Upper lobe of left lung (tissue), 6 donors: ENCODE results near the gene BORA. TPM values are rescaled to one million over a fixed set of nuclear protein-coding genes. Genes with fewer than 3 reads are reported as not detected.

Experiments
- ATAC-seq, 2 donors: fragments of 200-7000 bp; cut with Tn5 transposase; one replicate each; pipeline ENCODE4 v1.9.1; 2022; ENCODE audit warnings: mild to moderate bottlenecking in 2 of 2, moderate library complexity in 2 of 2; ENCODE audit not compliant: low FRiP score in 2 of 2
- DNase-seq, 2 donors: peaks; one replicate each; pipeline ENCODE4 v3.0.0-alpha.2; 2019 to 2020
- H3K27ac ChIP-seq, 4 donors: fragments of 200-600 bp; sonication (generic); one replicate each; pipeline ENCODE4 v1.5.1; 2016 to 2019
- H3K27me3 ChIP-seq, 4 donors: fragments of 200-600 bp; sonication (generic); one replicate each; pipeline ENCODE4 v1.5.1; 2017 to 2019
- H3K36me3 ChIP-seq, 4 donors: fragments of 200-600 bp; sonication (generic); one replicate each; pipeline ENCODE4 v1.5.1; 2016 to 2019
- H3K4me1 ChIP-seq, 4 donors: fragments of 200-600 bp; sonication (generic); one replicate each; pipeline ENCODE4 v1.5.1; 2018 to 2019
- H3K4me3 ChIP-seq, 4 donors: fragments of 200-600 bp; sonication (generic); one replicate each; pipeline ENCODE4 v1.5.1; 2017 to 2019; ENCODE audit warnings: mild to moderate bottlenecking in 2 of 4, moderate library complexity in 1 of 4
- H3K9me3 ChIP-seq, 4 donors: fragments of 200-600 bp; sonication (generic); one replicate each; pipeline ENCODE4 v1.5.1; 2018 to 2019
- CTCF ChIP-seq, 6 experiments: fragments of 450-650 bp in 4 of 6; fragments of 200-600 bp in 2 of 6; sonication (generic) in 2 of 6; IDR thresholded peaks; one replicate each; pipeline ENCODE4 v1.5.1; 2016 to 2019; ENCODE audit warnings: antibody characterized with exemption in 6 of 6
- EP300 ChIP-seq, 4 donors: sonication (generic); formaldehyde crosslinking; IDR thresholded peaks; one replicate each; pipeline ENCODE4 v1.5.1; 2017; ENCODE audit warnings: antibody characterized with exemption in 4 of 4, control low read depth in 2 of 4
- POLR2A ChIP-seq, 4 donors: fragments of 450-650 bp; IDR thresholded peaks; one replicate each; pipeline ENCODE4 v1.5.1; 2016 to 2017; ENCODE audit warnings: antibody characterized with exemption in 4 of 4, mild to moderate bottlenecking in 2 of 4
- POLR2AphosphoS5 ChIP-seq, 2 donors: sonication (generic); formaldehyde crosslinking; IDR thresholded peaks; one replicate each; pipeline ENCODE4 v1.5.1; 2017; ENCODE audit warnings: antibody characterized with exemption in 2 of 2
- WGBS, 2 donors: methylation state at CpG; one replicate each; pipeline ENCODE4 v1.1.5; 2017 to 2018; 5-methylcytosine and 5-hydroxymethylcytosine counted together
- total RNA-seq, 6 donors: library from RNA; depleted of rRNA in 4 of 6; stranded (reverse); fragments of >200 nt in 4 of 6; gene quantifications; one replicate each; pipeline versions ENCODE4 v1.1.0 to v1.2.1, GENCODE V29; 2016 to 2021
- donor health status: DM: no; HTN: no; CAD: no; lungs with moderate emphysema.
- donor health status: DM: no; HTN: yes; CAD: no; lungs with severe emphysema.

Gene BORA
- total RNA-seq, 6 donors from 2014 or later: 2.1 to 5.5 (median 2.7) TPM

- no peak for DNase-seq
- Histone ChIP-seq H3K4me3 (no peak overlapping the region), H3K27ac (no peak overlapping the region), H3K36me3 (peaks cover 44 to 98% (median 74%) of the 10 kb centered on the region in 4 donors), H3K9me3 (no peaks in the 10 kb centered on the region), H3K27me3 (no peaks in the 10 kb centered on the region), H3K4me1 (no peaks in the 10 kb centered on the region)
- 68 to 71% methylated on average over 4 of the region's 4 CpGs for WGBS, 2 donors
- no peak for ATAC-seq
- TF ChIP-seq POLR2AphosphoS5 (IDR thresholded peaks at IDR 0.05) (no peak), CTCF (IDR thresholded peaks at IDR 0.05) (no peak), POLR2A (IDR thresholded peaks at IDR 0.05) (no peak), EP300 (IDR thresholded peaks at IDR 0.05) (no peak)
Observed at GRCh38 chr13:72757792-72758535, 30.2 kb downstream of the BORA start.

GRCh38 chr13:72760189-72760588, 32.5 kb downstream of the BORA start:
- Histone ChIP-seq H3K27me3 (no peaks in the 10 kb centered on the region), H3K4me1 (no peaks in the 10 kb centered on the region), H3K4me3 (no peak overlapping the region), H3K9me3 (no peaks in the 10 kb centered on the region), H3K27ac (no peak overlapping the region), H3K36me3 (peaks cover 45 to 98% (median 80%) of the 10 kb centered on the region in 4 donors)
- no peak for TF ChIP-seq POLR2AphosphoS5 (IDR thresholded peaks at IDR 0.05)
- TF ChIP-seq CTCF (IDR thresholded peaks at IDR 0.05): no peak
- no peak for TF ChIP-seq POLR2A (IDR thresholded peaks at IDR 0.05)
- TF ChIP-seq EP300 (IDR thresholded peaks at IDR 0.05): no peak
- DNase-seq (no peak), ATAC-seq (no peak)
- 85 to 87% methylated on average over 3 of the region's 3 CpGs for WGBS, 2 donors

GRCh38 chr13:72763411-72763810, 35.7 kb downstream of the BORA start:
- no peak overlapping the region for H3K4me3 ChIP-seq
- TF ChIP-seq POLR2AphosphoS5 (IDR thresholded peaks at IDR 0.05): no peak
- no peak for TF ChIP-seq POLR2A (IDR thresholded peaks at IDR 0.05)
- no peak for TF ChIP-seq EP300 (IDR thresholded peaks at IDR 0.05)
- no peak for TF ChIP-seq CTCF (IDR thresholded peaks at IDR 0.05)
- 55 to 57% methylated on average over 2 of the region's 2 CpGs for WGBS, 2 donors
- H3K36me3 ChIP-seq: peaks cover 49 to 100% (median 82%) of the 10 kb centered on the region in 4 donors
- H3K9me3 ChIP-seq: no peaks in the 10 kb centered on the region
- H3K27me3 ChIP-seq: no peaks in the 10 kb centered on the region
- ATAC-seq (no peak), DNase-seq (no peak)
- H3K27ac ChIP-seq: no peak overlapping the region
- H3K4me1 ChIP-seq: no peaks in the 10 kb centered on the region

GRCh38 chr13:72774019-72774418, 46.3 kb downstream of the BORA start:
- 80 to 85% methylated on average over 2 of the region's 2 CpGs for WGBS, 2 donors
- no peak for ATAC-seq
- DNase-seq: no peak
- Histone ChIP-seq H3K9me3 (no peaks in the 10 kb centered on the region), H3K36me3 (peaks cover 58 to 96% (median 68%) of the 10 kb centered on the region in 4 donors), H3K4me1 (peaks cover under 1 to 5% (median 1%) of the 10 kb centered on the region in 4 donors), H3K4me3 (no peak overlapping the region), H3K27me3 (no peaks in the 10 kb centered on the region), H3K27ac (no peak overlapping the region)
- TF ChIP-seq POLR2A (IDR thresholded peaks at IDR 0.05): no peak
- no peak for TF ChIP-seq EP300 (IDR thresholded peaks at IDR 0.05)
- TF ChIP-seq POLR2AphosphoS5 (IDR thresholded peaks at IDR 0.05): no peak
- TF ChIP-seq CTCF (IDR thresholded peaks at IDR 0.05): no peak
